Activated CD4-positive, alpha-beta T cell treated with anti-CD3 and anti-CD28 coated beads, Interleukin-2, amount 50 U/mL, for 48 hours (primary cell): ENCODE data around the gene OS9.
"Not testable (repeated sequence)": the region's sequence is repeated elsewhere in the genome, so short reads cannot be mapped to it uniquely, and the experiment has no call there.

Experiments
- DNase-seq, 2 experiments: peaks; one replicate each; pipeline ENCODE4 v3.0.0-alpha.2; 2020

Gene OS9

GRCh38 chr12:57694459-57695019 lies 607 bp downstream of the OS9 start:
- DNase-seq: peak in 1 of 2 experiments; percentile 32

GRCh38 chr12:57695770-57696432 lies 2.0 kb downstream of the OS9 start:
- no peak for DNase-seq

DNA sequence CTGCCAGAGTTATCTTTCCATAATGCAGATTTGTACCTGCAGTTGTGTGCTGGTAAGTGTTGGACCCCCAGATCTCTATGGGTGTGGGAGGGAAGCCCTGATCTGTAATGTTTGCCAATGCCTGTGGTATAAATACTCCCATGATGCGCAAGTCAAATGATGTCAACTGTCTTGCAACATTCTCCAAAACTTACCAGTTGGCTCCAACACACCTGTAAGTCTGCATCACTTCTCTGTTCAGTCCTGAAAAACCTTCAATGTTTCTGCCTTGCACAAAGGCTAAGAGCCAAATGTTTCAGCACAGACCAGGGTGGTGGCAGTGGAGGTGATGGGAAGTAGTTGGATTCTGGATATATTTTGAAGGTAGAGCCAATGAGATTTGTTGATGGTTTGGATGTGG lies 3.1 kb downstream of the OS9 start:
- no peak for DNase-seq

DNA sequence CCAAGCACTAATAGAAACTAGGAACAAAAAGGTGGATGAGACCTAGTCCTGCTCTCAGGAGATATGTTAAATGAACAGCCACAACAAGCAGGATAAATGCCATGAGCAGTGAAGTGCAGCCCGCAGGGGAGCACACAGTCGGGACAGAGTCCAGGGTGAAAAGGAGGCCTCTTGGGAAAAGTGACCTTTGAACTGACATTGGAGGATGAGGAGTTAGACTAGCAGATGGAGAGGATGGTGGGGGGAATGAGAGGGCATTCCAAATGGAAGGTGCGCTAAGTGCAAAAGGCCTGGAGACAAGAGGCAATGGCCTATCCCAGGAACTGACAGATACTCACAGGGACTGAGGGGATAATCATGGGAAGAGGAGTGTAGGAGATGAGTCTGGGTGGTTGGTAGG lies 4.5 kb downstream of the OS9 start:
- DNase-seq: no peak

DNA sequence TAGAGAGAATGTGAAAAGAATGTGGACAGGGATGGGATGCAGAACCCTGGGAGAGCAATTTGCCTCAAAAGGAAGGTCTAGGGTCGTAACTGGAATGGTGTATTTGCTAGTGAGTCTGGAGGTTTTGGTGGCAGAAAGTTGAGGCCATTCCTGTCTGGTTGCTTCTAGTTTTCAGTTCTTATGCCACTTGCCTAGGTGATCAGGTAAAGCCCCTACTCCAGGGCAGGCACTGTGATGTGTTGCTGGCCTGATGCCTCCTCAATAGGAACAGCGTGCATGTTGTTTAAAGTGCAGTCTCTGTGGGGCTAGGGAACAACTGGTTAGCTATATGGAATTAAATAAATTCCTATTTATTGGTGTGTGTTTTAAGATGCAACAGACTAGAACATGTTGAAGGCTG lies 6.4 kb downstream of the OS9 start:
- DNase-seq: no peak

DNA sequence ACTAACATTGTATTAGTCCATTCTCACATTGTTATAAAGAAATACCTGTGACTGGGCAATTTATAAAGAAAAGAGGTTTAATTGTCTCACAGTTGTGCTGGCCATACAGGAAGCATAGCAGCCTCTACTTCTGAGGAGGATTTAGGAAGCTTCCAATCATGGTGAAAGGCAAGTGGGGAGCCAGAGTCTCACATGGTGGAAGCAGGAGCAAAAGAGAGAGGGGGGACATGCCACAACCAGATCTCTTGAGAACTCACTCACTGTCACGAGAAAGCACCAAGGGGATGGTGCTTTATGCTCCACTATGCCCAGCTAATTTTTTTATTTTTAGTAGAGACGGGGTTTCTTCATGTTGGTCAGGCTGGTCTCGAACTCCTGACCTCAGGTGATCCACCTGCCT lies 13.3 kb downstream of the OS9 start:
- DNase-seq: no peak

GRCh38 chr12:57708296-57708695 lies 14.4 kb downstream of the OS9 start:
- DNase-seq: no peak

DNA sequence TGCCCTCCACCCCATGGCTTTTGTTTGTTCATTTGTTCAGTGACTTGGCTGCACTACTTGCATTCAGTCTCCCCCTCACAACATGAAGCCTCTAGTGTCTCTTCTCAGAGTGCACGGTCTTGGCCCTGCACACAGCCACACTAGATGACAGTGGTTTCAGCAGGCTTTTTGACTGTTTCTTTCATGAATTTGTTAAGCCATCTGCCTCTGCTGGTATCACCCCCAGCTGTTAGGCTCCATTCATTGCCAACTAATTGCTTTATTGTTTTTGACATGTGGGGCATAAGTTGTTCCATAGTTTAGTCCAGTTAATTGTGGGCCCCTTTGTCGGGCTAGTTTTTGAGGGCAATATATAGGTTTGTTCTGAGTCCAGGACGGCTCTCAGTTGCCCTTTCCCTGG lies 18.8 kb downstream of the OS9 start:
- DNase-seq: no peak

- no peak for DNase-seq
These were observed 19.3 kb downstream of the OS9 start for GRCh38 chr12:57713209-57713608.

DNA sequence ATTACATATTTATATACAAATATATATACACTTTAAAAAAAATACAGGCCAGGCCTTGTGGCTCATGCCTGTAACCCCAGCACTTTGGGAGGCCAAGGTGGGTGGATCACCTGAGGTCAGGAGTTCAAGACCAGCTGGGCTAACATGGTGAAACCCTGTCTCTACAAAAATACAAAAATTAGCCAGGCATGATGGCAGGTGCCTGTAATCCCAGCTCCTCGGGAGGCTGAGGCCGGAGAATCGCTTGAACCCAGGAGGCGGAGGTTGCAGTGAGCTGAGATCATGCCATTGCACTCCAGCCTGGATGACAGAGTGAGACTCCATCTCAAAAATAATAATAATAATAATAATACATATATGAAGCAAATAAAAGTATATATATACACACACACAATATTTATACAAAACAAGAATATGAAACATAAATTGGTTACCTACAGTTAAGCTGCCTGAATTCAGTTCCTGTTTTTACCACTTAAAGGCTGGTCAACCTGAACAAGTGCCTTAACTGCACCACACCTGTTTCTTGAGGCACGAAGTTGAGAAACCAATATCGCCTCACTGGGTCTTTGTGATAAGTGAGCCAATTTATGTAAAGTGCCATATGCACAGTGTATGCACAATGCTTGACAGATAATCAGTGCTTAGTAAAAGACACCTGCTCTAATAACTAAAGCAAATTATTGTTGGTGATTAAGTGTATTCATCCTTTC lies 21.3 kb downstream of the OS9 start:
- DNase-seq: not testable (repeated sequence)

DNA sequence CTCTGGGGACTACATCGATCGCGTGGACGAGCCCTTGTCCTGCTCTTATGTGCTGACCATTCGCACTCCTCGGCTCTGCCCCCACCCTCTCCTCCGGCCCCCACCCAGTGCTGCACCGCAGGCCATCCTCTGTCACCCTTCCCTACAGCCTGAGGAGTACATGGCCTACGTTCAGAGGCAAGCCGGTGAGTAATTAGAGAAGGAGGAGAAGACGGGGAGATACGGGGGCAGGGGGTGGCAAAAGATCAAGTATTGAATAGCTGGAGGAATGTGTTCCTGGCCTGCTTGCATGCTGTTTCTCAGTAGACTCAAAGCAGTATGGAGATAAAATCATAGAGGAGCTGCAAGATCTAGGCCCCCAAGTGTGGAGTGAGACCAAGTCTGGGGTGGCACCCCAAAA lies 21.9 kb downstream of the OS9 start:
- DNase-seq: no peak

GRCh38 chr12:57716305-57716704 lies 22.4 kb downstream of the OS9 start:
- DNase-seq: no peak

DNA sequence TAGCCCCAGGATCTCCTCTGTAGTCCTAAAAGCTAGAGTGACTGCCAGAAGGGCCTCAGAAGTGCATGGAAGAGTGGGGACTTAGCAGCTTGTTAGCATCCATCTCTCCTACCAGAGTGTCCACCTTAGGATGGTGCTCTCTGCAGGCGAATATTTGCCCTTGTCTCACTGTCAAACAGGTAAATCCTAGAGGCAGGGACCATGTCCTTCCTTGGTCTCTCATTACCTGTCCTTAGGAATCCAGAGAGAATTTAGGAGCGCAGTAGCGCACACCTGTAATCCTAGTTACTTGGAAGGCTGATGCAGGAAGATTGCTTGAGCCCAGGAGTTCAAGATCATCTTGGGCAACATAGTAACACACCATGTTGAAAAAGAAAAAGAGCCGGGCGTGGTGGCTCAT lies 23.2 kb downstream of the OS9 start:
- DNase-seq: no peak

- DNase-seq: no peak
These were observed 24.1 kb downstream of the OS9 start for GRCh38 chr12:57717846-57718640.

DNA sequence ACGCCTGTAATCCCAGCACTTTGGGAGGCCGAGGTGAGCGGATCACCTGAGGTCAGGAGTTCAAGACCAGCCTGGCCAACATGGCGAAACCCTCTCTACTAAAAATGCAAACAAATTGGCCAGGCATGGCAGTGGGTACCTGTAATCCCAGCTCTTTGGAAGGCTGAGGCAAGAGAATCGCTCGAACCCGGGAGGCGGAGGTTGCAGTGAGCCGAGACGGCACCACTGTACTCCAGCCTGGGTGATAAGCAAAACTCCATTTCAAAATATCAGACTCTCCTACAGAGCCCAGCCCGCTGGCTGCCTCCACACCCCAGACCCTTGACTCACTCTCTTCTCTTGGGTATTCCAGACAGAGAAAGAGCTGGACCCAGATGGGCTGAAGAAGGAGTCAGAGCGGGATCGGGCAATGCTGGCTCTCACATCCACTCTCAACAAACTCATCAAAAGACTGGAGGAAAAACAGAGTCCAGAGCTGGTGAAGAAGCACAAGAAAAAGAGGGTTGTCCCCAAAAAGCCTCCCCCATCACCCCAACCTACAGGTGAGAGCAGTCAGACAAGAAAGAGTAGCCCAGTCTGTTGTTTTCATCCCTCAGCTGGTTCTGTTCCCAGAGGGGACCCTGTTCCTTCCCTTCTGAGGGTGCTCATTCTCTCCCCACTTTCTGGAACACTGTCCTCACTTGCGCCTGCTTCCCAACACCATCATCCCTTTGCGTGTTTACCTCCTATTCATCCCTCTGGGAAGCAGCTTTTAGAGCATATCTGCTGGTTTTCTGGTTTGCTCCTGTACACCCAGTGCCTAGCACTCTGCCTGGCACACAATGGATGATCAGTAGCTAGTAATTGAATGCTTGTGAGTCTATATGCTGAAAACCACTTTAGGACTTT lies 25.0 kb downstream of the OS9 start:
- no peak for DNase-seq

- DNase-seq: no peak
These were observed 26.1 kb downstream of the OS9 start for GRCh38 chr12:57719777-57720605.

DNA sequence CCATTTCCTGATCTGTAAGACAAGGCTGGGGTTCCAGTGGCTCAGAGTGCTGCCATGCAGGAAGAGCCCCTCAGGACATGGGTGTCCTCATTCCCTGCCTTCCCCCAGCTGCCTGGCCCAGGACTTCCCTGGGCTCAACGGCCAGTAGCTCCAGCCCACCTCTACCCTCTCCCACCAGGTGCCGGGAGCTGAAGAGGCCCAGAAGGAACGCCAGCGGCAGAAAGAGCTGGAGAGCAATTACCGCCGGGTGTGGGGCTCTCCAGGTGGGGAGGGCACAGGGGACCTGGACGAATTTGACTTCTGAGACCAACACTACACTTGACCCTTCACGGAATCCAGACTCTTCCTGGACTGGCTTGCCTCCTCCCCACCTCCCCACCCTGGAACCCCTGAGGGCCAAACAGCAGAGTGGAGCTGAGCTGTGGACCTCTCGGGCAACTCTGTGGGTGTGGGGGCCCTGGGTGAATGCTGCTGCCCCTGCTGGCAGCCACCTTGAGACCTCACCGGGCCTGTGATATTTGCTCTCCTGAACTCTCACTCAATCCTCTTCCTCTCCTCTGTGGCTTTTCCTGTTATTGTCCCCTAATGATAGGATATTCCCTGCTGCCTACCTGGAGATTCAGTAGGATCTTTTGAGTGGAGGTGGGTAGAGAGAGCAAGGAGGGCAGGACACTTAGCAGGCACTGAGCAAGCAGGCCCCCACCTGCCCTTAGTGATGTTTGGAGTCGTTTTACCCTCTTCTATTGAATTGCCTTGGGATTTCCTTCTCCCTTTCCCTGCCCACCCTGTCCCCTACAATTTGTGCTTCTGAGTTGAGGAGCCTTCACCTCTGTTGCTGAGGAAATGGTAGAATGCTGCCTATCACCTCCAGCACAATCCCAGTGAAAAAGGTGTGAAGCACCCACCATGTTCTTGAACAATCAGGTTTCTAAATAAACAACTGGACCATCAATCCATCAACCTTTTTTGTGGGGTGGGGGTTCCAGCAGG lies 27.0 kb downstream of the OS9 start:
- no peak for DNase-seq

- not testable (repeated sequence) for DNase-seq
These were observed 28.1 kb downstream of the OS9 start for GRCh38 chr12:57721846-57722608.
